NCI-H748 (cell line): ENCODE data around the gene SPTB.

Source experiments
- DNase-seq: peaks from one replicate; lab custom pipeline; 2025; ENCODE audit not compliant: unreplicated experiment; lab: John Stamatoyannopoulos, UW

The SPTB gene

DNA sequence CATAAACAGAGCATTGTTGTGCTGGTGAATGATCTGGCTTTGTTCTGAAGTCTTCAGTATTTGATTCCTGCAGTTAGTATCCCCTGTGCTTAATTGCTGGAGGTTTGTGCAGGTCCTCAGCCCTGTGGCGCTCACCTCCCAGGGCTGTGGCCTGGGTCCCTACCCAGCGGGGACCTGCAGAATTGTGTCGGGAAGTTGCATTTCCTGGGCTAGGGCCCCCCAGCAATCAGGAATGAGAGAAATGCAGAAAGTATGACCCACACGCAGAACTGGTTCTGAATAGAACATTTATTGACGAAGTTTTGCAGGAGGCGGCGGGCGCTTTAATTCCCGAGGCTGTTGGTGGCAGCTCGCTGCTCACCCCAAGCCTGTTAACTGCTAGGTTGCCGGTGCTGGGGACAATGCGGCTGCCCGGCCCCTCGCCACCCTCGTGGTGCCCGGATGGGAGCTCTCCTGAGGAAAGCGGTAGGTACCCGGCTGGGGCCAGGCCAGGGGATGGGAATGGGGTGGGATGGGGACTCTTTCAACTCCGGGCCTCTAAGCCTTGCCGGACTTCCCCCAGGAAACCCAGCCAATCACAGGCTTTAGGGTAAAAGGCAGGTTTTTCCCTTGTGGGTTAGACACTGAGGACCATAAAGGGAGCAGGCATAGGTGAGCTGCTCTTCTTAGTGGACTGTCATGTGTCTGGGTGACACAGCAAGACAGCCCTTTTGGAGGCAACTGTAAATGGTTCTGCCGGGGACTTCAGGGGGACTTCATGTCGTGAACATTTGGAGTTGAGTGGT is 163.9 kb downstream of the SPTB start:
- peak; percentile 15 for DNase-seq

DNA sequence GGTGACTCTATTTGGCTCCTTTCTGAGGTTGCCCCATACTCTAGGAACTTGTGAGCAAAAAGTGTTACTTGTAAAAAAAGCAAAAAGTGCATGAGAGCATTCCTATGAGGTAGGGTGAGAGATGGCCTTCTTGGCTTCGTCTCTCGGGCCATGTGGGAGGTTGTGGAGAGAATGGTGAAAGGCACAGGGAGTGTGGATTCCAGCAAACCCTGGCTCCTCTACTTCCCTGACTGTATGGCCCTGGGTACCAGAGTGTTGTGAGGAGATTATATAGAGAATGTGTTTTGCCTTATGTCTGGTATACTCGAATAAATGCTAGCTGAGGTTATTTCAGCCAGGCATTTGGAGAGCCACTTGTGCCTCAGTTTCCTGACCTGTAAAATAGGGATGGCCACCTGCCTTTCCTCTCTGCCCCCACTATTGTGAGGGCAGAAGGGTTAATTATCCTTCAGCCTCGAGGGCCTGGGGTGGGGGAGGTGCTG is 164.5 kb downstream of the SPTB start:
- no peak for DNase-seq

DNA sequence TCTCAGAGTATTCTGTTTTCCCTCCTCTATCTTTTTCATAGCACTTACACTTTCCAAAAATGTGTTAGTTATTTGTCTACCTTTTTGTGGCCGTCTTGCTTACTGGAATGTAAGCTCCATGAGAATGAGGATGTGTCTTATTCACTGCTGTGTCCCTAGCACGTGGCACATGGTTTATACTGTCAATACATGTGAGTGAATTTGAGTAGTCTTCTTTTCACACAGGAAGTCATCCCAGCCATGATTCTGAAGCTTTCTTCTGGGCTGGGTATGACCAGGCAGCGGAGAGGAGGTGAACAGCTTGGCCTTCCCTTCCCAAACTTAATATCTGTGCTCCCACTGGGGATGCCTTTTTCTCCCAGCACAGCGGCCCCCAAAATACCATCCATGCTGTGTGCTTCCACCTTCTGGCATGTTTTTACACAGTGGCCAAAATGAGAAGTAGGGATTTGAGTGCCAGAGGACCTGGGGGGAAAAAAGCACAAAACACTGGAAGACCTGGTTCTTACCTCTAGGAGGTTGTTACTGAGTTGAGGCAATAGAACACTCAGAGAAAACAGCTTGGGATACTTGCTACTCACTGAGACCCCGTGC is 165.2 kb downstream of the SPTB start:
- no peak for DNase-seq

DNA sequence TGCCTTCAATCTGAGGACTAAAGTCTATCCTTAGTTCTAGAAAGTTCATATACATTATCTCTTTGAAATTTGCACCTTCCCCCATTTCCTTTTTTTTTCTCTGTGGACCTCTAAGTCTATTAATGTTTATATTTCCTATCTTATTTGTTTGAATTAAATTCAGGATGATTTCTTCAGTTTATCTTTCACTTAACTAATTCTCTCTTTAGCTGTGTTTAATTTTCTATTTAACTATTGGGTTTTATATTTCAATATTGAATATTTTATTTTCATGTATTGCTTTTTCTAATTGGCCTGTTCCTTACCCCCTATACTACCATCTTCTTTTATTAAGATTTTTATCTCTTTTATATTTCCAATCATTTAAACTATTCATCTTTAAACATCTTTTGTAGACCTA is 166.0 kb downstream of the SPTB start:
- no peak for DNase-seq

DNA sequence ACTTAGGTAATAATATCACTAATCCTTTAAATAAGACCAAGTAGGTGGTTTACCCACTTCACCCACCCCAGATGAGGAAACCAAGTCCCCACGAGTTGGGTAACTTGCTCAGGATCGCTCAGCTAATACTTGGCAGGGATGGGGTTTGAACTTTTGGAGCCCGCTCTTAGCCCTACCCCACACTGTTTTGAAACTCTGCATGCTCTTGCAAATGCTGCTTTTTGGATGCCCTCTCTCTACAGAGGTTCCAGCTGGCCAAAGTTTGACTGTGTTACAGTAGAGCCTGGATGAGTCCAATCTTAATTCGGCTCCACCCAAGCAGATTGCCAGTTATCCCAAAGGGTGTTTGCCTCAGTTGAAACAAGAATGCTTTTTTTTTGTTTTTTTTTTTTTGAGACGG is 168.7 kb downstream of the SPTB start:
- no peak for DNase-seq

DNA sequence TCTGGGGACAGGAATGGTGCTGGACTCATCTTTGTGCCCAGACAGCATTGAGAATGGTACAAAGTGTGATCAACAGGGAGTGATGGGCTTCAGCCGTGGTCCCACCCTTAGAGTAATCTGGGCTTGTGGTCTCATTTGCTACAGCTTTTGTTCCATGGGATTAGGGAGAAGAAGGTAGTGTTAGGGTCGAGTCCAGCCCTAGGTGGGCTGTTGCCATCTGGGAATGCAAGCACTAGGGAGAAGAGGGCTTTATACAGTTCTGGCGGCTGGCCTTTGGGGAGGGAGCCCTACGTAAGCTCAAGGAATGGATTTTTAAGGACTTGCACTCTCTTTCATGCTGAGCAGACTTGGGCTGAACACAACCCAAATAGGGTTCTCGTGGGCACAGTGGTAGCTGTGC is 170.6 kb downstream of the SPTB start:
- no peak for DNase-seq

DNA sequence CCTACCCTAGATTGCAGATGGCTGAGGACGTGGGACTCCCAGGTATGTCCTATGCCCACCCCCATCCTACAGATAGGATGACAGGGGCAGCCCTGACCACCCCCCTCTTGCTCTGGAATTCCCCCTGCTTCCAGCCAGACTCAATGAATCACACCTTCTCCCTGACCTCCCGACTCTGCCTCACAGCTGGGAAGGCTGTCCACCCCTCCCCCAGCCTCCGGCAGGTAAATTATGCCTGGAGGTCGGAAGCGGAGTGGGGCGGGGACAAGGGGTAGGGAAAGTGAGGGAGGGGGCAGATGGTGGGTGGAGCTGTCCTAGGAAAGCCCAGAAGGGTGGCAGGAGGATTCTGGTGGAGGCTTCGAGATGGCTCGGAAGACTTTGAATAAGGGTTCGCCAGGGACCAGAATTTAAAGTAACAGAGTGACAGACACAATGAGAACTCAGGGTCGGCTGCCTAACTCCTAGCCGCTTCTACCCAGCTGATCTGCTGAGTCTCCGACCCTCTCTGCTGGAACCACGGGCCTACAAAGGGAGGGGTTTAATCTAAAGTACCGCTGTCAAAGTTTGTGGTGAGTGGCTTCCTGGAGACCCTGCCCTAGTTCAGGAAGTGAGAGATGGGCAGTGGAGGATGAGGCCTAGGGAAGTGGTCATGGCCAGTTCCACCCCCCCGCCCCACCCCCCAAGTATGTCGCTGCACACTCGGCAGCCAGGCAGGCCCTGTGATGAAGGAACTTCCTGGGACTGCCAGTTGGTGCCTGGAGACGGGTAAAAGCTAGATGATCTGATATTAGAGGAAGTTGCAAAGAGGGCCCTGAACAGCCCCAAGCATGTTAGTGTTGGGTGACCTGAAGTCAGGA is 171.3 kb downstream of the SPTB start:
- DNase-seq = no peak

DNA sequence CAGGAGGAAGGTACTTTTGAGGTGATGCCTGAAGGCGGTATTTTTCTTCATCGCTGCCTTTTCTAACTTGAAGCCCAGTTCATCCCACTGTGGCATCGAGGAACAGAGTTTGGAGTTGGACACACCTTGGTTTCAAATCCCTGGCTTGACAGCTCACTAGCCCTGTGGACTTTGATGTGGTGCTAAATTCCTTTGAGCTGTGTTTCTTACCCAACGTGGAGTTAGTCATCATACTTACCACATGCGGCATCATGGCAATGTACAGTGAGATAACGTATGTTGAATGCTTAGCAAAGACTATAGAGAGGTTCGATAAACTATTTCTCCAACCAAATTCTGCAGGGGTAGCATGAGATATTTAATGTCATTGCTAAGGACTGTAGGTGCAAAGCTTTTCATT is 172.0 kb downstream of the SPTB start:
- DNase-seq = no peak

DNA sequence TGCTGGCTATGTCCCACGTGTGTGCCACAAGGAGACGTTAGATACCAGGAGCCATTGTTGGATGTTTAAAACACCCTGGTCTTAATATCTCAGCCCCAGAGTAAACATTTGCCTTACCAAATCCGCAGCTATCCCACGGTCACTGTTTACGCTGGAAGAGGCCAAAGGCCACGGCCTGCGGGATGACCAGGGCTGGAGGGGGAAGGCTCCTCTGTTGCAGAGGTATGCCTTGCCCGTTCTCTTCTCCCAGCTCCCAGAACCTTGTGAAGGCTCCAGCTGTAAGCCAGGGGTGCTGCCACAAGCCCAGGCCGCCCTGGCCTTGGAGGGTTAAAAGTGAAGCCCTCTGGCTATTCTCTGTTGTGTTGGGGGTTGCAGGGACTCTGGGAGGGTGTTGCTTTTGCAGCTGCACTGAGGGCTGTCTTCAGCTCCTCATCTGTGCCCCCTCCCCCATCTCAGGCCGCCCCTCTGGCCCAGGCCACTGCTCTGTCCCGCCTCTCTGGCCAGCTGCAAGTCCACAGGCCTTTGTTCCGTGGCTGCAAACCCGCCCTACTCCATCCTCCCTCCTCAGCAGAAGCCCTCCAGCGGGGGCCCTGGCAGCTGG is 173.0 kb downstream of the SPTB start:
- no peak for DNase-seq

DNA sequence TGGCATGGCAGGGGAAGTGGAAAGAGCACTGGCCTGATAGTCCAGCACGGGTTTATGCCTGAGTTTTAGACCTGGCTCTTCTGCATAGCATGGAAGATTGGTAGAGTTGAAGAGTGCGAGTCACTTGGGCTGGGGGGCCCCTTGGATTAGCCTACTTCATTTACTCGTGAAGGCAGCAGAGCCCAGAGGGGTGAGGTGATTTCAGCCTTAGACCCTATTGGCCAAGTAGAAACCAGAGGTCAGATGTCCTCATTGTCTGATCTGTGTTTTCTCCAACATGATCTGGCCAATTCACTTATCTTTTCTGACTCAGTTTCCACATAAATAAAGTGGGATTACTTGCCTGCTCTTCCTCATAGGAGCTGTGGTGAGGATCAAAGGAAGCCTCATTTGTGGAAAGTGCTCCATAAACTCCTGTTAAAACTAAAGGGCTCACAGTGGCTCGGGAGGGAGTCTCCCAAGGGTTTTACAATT is 173.6 kb downstream of the SPTB start:
- no peak for DNase-seq

DNA sequence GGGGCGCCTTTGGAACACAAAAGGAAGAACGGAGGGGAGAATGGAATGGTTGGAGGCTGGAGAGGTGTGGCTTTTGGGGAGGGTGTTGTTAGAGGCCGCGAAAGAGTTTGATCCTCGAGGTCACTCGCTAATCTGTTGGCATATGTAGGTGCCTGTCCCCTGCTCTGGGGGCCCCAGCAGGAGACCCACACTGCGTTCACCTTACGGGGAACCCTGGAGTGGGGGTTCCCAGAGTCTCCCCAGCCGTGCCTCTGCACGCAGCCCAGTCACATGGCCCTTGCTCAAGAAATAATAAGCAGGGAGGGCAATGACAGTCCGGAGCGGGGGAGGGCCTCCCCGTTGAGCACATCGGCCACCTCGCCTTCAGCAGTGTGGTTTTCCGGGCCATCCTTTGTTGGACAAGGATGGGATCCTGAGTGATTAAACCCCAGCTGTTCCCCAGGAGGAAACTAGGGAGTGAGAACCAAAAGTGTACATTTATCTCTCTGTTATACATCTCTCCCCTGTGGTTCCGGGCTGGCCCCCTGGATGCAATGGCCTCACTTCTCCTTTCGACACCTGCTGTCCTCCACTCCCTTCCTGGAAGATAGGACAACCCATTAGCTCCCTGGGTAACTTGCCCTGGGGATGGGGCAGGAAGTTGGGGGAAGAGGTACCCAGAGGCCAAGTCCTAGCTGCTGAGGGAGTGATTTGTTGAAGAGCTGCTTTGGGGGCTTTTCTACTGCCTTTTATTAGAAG is 174.2 kb downstream of the SPTB start:
- peak; percentile 41 for DNase-seq

DNA sequence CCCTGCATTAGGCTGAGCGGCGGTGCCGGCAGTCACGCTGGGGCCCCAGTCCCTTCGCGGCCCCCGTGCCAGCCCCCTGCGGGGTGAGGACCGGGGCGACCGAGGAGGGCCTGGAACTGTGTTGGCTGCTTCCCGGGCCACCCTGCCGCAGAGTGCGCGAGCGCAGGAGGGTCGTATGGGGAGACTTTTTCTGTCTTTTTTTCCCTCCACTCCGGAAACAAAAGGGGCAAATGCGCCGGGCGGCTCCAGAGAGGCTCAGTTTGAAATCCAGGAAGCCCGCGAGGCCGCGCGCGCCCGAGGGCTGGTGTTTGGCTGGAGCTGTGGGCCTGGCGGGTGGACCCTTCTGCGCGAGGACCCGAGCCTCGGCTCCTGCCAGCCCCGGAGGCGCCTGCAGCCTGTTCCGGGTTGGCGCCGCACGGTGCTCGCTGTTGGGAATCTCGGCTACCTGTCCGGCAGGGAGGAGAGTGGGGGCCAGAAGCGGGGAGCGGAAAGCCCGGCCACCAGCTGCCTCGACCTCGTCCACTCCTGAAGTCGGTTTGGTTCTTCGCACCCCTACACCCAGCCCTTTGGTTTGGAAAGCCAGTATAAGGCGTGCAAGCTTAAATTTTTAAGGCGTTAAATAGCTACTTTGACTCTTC is 174.8 kb downstream of the SPTB start:
- peak; percentile 62 for DNase-seq

DNA sequence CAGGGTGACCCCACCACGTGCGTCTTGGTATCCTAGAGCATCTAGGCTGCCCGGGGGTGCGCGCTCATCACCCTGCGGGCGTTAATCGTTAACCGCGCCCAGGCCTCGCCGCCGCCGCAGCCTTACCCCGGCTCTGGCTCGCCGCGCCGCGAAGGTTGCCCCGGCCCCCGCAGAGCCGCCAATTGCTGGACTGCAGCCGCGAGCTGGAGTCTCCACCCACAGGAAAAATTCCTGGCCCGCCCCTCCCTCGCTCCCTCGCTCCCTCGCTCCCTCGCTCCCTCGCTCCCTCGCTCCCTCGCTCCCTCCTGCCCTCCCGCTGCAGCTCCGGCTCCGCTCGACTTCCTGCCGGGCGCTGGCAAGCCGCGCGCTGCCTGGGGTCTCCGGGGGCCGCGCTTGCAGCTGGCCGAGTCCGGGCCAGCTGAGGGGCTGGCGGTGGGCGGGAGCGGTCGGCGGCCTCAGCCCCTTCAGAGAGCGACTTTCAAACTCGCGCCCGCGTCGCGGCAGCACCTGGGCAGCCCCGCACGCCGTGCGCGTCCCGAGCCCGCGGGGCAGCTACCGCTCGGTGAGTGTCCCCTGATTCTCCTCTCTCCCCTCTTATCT is 175.5 kb downstream of the SPTB start, which contains the start of gene PLEKHG3:
Gene PLEKHG3 (plus strand): TSS at position 282 of the 600 bp plus-strand sequence. CDS start 23,208 bp downstream, outside the sequence.
- DNase-seq = peak; percentile 87

DNA sequence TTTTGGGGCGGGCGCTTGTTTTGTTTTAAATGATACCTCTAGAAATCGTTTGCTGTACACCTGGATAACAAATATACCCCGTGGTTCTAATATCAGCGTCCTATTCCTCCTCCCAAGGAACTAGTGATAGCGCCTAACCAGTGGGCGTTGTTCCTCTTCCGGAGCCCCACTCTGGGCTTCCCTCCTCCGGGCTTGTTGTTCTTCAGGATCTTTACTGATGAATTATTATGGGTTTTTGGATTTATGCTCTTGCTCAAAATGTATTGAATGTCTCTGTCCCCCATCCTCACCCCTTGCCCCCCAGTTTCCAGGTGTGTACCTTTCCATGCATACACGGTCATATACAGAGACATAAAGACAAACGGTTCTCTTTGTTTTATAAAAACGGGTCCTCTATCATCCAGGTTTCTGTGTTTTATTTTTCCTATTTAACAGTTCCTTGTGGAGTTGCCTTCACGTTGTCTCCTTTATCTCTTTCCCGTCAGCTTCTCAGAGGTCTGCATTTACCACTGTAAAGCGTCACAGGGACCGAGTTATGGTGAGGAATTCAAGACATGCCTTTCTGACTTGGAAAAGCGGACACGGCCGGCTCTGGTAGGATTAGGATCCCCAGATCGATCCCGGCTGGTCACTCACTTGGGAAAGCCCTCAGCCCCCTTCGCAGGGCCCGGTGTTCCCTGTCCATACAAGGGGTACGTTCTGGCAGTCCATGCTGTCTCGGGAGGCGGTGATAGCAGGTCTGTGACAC is 176.1 kb downstream of the SPTB start:
- DNase-seq = peak; percentile 82

DNA sequence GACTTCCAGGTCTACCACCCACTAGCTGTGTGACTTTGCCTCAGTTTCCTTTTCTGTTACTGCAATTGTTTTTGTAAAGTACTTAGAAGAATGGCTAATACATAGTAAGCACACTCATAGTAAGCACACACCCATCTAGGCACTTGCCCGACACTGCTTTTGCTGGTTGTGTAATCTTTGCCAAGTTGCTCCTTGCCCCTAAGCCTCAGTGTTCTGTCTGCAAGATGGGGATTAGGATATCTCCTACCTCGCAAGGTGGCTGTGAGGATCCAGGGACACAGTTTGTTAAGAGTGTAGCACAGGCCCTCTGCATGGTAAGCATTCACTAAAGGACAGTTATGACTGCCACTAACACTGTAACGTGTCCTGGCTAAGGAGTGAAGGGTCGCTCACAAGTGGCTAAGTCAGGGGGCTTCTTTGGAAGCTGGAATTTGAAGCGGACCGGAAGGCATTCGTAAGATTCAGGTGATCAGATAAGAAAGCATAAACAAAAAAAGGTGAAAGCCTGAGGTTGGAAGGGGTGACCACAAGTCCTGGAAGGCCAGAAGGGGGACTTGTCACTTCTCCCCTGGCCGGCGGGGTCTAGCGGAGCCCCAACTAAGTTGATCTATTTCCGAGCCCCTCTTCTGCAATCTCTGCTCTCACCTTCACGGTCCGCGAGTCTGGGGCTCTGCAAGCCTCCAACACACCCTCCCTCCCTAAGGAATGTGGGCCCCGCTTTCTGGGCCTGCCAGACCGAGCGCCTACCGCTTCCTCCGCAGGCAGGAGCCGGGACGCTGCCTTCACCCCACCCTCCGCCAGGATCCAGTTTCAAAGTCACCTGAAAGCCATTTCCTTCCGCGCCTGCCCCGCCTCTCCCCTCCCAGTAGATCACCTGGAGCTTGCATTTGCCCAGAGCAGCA is 177.0 kb downstream of the SPTB start:
- peak; percentile 83 for DNase-seq

DNA sequence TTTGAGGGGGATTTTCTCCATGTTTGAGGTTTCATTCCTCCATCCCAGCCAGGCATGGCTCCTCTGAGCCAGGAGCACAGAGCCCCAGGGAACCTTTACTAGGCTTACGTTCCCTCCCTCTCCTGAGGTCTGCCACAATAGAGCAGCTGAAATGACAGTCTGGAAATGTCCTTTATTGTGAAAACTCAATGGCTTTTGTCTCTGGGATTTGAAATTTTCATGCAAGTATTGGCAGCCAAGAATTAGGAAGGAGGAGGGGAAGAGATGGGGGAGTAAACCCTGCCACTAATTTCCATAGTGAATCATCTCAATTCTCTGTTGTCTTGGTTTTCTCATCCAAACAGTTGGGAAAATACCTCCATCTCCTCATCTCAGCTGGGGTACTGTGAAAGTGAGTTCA is 178.0 kb downstream of the SPTB start:
- DNase-seq = no peak

DNA sequence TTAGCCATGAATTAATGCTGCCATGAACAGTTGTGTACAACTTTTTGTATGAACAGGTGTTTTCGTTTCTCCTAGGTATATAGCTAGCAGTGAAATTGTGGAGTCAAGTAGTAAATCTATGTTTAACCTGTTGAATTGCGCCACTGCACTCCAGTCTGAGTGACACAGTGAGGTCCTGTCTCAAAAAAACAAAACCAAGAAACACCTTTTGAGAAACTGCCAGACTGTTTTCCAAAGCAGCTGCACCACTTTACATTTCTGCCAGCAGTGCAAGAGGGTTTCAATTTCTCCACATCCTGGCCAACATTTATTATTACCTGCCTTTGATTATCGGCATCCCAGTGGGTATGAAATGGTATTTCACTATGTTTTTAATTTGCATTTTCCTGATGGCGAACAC is 178.8 kb downstream of the SPTB start:
- no peak for DNase-seq

DNA sequence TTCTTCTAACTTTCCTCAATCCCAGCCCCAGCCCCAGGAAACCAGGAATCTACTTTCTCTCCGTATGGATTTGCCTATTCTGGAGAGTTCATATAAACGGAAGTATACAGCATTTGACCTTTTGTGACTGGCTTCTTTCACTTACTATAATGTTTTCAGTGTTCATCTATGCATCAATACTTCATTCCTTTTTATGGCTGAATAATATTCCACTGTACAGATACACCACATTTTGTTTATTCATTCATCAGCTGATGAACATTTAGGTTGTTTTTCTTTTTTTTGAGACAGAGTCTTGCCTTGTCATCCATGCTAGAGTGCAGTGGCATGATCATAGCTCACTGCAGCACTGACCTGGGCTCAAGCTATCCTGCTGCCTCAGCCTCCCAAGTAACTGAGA is 179.4 kb downstream of the SPTB start:
- DNase-seq = no peak
